ENCODE results near the gene TIMM44.

DNA sequence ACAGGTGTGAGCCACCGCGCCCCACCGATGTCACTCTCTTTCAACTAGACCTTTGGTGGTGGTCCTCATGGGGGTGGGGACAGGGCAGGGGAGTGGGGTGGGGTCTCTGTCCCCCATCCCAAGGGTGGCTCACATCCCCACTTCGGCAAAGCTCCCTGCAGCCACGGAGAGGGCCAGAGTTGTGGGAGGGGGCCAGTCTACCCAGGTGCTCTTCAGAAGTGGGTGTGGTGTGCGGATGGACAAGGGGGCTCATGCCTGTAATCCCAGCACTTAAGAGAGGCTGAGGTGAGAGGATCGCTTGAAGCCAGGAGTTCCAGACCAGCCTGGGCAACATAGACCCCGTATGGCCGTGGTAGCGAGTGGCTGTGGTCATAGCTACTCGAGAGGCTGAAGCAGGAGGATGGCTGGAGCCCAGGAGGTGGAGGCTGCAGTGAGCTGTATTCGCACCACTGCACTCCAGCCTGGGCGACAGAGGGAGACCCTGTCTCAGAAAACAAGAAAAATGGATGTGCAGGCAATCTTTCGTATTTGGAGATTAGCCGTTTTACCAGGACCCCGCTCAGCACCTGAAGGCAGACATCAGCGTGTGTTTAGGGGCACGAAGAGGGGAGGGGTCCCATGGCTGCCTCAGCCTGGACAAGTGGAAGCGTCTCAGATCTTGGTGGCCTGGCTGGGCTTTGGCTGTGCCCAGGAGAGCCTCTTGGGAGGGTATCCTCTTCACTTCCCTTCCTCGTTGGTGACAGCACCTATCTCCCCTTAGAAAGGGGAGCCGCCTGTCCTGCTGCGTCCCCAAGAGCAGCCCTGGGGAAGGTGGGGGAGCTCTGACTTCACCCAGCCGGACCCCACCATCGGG lies 28.0 kb downstream of the TIMM44 start:
- no peak for TF ChIP-seq POLR2A (IDR thresholded peaks at IDR 0.05; ENCODE audit: low read length)
- TF ChIP-seq GATA1 (IDR thresholded peaks at IDR 0.05; ENCODE audit: low read depth, low read length), result no peak
